Uterus (tissue), 4 donors: Measurements from ENCODE around the gene BTBD3. TPM values are rescaled to one million over a fixed set of nuclear protein-coding genes. Genes with fewer than 3 reads are reported as not detected.

Source experiments
- DNase-seq, 2 donors: peaks; one replicate each; pipeline ENCODE4 v3.0.0-alpha.2; 2019 to 2020
- H3K27ac ChIP-seq, 2 donors: fragments of 200-600 bp; sonication (generic); 1 replicate in 1 of 2; 2 replicates in 1 of 2; pipeline ENCODE4 v1.5.1; 2016 to 2018
- H3K27me3 ChIP-seq, 2 donors: fragments of 200-600 bp; sonication (generic); one replicate each; pipeline ENCODE4 v1.5.1; 2018 to 2019; ENCODE audit warnings: control low read depth in 1 of 2
- H3K36me3 ChIP-seq, 2 donors: fragments of 200-600 bp; sonication (generic); one replicate each; pipeline ENCODE4 v1.5.1; 2019; ENCODE audit warnings: control low read depth in 1 of 2
- H3K4me1 ChIP-seq, 2 donors: fragments of 200-600 bp; sonication (generic); one replicate each; pipeline ENCODE4 v1.5.1; 2018 to 2019; ENCODE audit warnings: control low read depth in 1 of 2
- H3K4me3 ChIP-seq, 2 donors: fragments of 200-600 bp; sonication (generic); 1 replicate in 1 of 2; 2 replicates in 1 of 2; pipeline ENCODE4 v1.5.1; 2018 to 2019; ENCODE audit warnings: mild to moderate bottlenecking in 1 of 2
- H3K9me3 ChIP-seq, 2 donors: fragments of 200-600 bp; sonication (generic); one replicate each; pipeline ENCODE4 v1.5.1; 2019; ENCODE audit warnings: control low read depth in 1 of 2
- CTCF ChIP-seq, 4 experiments: fragments of 200-600 bp in 2 of 4; fragments of 450-650 bp in 2 of 4; sonication (generic) in 2 of 4; IDR thresholded peaks; one replicate each; pipeline ENCODE4 v1.5.1; 2016 to 2019; ENCODE audit warnings: antibody characterized with exemption in 4 of 4, mild to moderate bottlenecking in 2 of 4, moderate library complexity in 1 of 4
- POLR2A ChIP-seq, 2 donors: fragments of 450-650 bp; IDR thresholded peaks; one replicate each; pipeline ENCODE4 v1.6.1; 2016; ENCODE audit warnings: antibody characterized with exemption in 2 of 2, mild to moderate bottlenecking in 1 of 2, moderate library complexity in 1 of 2
- intact Hi-C: fragments of 100-400 bp; cut with DNase I; formaldehyde crosslinking; loops from one replicate; pipeline ENCODE4 v1.15.1; 2023; ENCODE audit warnings: low total_unique reads
- total RNA-seq, 4 donors: library from RNA; depleted of rRNA in 3 of 4; stranded (reverse); fragments of >200 nt in 3 of 4; gene quantifications; one replicate each; pipeline versions ENCODE4 v1.1.0 to v1.2.4, GENCODE V29; 2014 to 2023
- donor health status: DM: yes; HTN: yes; CAD: no.

The BTBD3 gene
- total RNA-seq, 4 donors from 2014 or later = 22.8 to 124 (median 39.1) TPM

DNA sequence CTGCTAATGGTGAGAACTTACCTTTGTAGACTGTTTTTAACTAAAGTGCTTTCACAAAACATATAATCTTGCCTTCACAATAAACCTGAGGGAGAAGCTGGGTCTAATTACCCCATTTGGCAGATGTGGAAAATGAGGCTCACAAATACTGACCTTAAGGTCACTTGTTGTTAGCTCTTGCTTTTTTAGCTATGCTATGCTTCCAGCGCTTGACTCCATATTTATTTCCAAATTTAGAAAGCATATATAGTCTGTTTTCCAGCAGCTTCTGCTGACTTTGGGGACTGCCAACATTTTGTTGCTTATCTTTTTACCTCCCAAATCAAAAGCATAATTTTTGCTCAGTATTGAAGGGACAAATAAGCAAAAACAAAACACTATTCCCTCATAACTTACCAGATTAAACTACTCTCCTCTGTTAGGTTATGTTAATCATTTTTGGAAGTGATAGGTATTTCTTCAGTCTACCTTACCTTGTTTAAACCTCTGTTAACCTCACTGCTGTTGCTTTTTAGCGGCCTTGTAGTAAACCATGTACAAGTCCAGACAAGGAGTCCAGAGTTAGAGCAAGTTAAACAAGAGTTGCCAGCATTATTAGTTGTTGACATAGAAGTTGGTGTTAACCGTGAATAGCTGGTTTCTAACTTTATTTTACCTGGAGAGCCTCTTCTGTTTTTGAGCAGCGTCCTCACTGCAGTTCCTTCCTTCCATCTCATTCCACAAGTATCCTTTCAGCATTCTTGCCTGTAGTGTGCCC lies 4.9 kb upstream of the BTBD3 start:
- Histone ChIP-seq H3K27ac (no peak overlapping the region), H3K4me3 (no peak overlapping the region), H3K36me3 (no peaks in the 10 kb centered on the region), H3K9me3 (no peaks in the 10 kb centered on the region), H3K27me3 (no peaks in the 10 kb centered on the region), H3K4me1 (no peaks in the 10 kb centered on the region)
- intact Hi-C loops = no loop called here
- DNase-seq = no peak
- TF ChIP-seq POLR2A (IDR thresholded peaks at IDR 0.05) = no peak
- no peak for TF ChIP-seq CTCF (IDR thresholded peaks at IDR 0.05)

DNA sequence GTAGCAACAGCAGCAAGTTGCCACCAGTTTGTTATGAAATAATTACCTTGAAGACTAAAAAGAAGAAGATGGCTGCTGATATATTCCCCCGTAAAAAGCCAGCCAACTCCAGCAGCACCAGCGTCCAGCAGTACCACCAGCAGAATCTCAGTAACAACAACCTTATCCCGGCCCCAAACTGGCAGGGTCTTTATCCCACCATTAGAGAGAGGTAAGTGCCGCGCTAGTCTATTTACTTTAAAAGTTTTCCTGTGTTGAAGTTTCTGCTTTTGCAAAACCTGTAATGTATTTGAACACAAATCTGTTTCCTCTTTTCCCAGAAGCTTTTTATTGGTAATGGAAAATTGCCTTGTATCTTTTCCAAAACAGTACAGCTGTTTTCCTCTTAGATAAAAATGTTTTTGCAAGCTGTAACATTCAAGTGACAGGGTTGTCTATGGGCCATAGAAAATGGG lies 725 bp downstream of the BTBD3 start:
- Histone ChIP-seq H3K4me3 (peak overlapping the region; percentile 29 to 30), H3K9me3 (no peaks in the 10 kb centered on the region), H3K4me1 (no peaks in the 10 kb centered on the region), H3K36me3 (no peaks in the 10 kb centered on the region), H3K27me3 (no peaks in the 10 kb centered on the region), H3K27ac (peak overlapping the region; percentile 54 to 69)
- intact Hi-C loops = no loop called here
- TF ChIP-seq CTCF (IDR thresholded peaks at IDR 0.05) (no peak), POLR2A (IDR thresholded peaks at IDR 0.05) (no peak)
- DNase-seq = no peak

DNA sequence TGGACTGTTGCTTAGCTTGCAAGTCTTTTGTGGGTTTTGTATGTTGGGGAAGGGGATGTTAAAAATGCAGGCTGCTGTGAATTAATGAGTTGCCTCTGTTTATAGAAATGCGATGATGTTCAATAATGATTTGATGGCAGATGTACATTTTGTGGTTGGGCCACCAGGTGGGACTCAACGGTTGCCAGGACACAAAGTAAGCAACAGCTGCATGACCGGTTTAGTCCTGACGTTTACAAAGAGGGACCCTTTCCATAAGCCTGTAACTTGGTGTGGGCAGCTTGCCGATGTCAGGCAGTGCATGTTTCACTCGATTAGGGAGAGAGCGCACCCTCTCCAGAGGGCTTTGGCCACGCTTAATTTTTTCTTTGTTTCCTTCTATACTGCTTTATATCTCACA lies 1.3 kb downstream of the BTBD3 start:
- H3K4me3 ChIP-seq = peak overlapping the region; percentile 18 to 29
- H3K9me3 ChIP-seq = no peaks in the 10 kb centered on the region
- H3K27ac ChIP-seq = peak overlapping the region; percentile 54 to 69
- DNase-seq = peak in 1 of 2 donors; percentile 20
- TF ChIP-seq POLR2A (IDR thresholded peaks at IDR 0.05) (no peak), CTCF (IDR thresholded peaks at IDR 0.05) (no peak)
- H3K36me3 ChIP-seq = no peaks in the 10 kb centered on the region
- intact Hi-C loops = no loop called here
- no peaks in the 10 kb centered on the region for H3K27me3 ChIP-seq
- H3K4me1 ChIP-seq = no peaks in the 10 kb centered on the region

GRCh38 chr20:11919581-11919980 lies 1.9 kb downstream of the BTBD3 start:
- Histone ChIP-seq H3K27me3 (no peaks in the 10 kb centered on the region), H3K27ac (peak overlapping the region in 1 of 2 donors; percentile 69), H3K4me3 (peak overlapping the region; percentile 18 to 29), H3K36me3 (no peaks in the 10 kb centered on the region), H3K9me3 (no peaks in the 10 kb centered on the region), H3K4me1 (no peaks in the 10 kb centered on the region)
- no peak for DNase-seq
- TF ChIP-seq POLR2A (IDR thresholded peaks at IDR 0.05) (no peak), CTCF (IDR thresholded peaks at IDR 0.05) (no peak)
- intact Hi-C loops = no loop called here

DNA sequence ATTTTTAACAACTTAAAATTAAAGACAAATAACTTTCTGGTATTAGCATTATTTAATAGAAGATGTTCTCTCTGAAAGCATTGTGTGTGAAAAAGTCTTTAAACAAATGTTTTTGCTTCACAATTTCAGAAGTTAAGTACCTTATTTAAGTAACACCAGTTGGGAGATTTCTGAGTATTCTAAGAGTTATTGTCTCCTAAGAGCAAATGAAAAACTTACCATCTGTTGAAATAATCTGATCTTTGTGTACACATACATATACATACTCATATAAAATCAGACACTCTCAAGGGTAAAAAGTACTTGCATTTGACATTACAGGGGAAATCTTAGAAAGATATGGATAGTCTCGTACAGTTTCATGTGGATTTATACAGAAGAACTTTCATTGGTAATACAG lies 2.4 kb downstream of the BTBD3 start:
- no peak overlapping the region for H3K27ac ChIP-seq
- no peaks in the 10 kb centered on the region for H3K4me1 ChIP-seq
- no peaks in the 10 kb centered on the region for H3K36me3 ChIP-seq
- H3K4me3 ChIP-seq = no peak overlapping the region
- TF ChIP-seq POLR2A (IDR thresholded peaks at IDR 0.05) = no peak
- no peak for TF ChIP-seq CTCF (IDR thresholded peaks at IDR 0.05)
- no peaks in the 10 kb centered on the region for H3K9me3 ChIP-seq
- H3K27me3 ChIP-seq = no peaks in the 10 kb centered on the region
- intact Hi-C loops = no loop called here
- DNase-seq = no peak
